MM.1S (cell line): ENCODE data around the gene PPP3R1.
A peak's percentile ranks its signal among the peaks of the same experiment; 100 is the strongest.

Experiments
- DNase-seq: peaks from one replicate; pipeline ENCODE4 v3.0.0-alpha.2; 2015
- H2AFZ ChIP-seq: fragments of 300-600 bp; sonication (generic); 2 replicates; pipeline ENCODE4 v1.6.0; 2016; ENCODE audit warnings: antibody characterized with exemption, low read length
- H3F3A ChIP-seq: fragments of 300-600 bp; sonication (generic); 2 replicates; pipeline ENCODE4 v1.6.1; 2016; ENCODE audit warnings: mild to moderate bottlenecking, antibody characterized with exemption, low read length, moderate library complexity, mixed read lengths; ENCODE audit not compliant: insufficient read depth
- H3K27ac ChIP-seq: fragments of 300-600 bp; sonication (generic); 2 replicates; pipeline ENCODE4 v1.5.1; 2016; ENCODE audit warnings: mild to moderate bottlenecking, low read length
- H3K27me3 ChIP-seq: fragments of 300-600 bp; sonication (generic); replicated peaks from 2 replicates; pipeline ENCODE4 v1.6.0; 2016; ENCODE audit warnings: low read length; ENCODE audit not compliant: insufficient read depth
- H3K36me3 ChIP-seq: fragments of 300-600 bp; sonication (generic); replicated peaks from 2 replicates; pipeline ENCODE4 v1.6.1; 2016; ENCODE audit warnings: mild to moderate bottlenecking, low read length, mixed read lengths; ENCODE audit not compliant: insufficient read depth
- H3K4me1 ChIP-seq: fragments of 300-600 bp; sonication (generic); 2 replicates; pipeline ENCODE4 v1.6.1; 2016; ENCODE audit warnings: low read length, mixed read lengths
- H3K4me2 ChIP-seq: fragments of 300-600 bp; sonication (generic); 2 replicates; pipeline ENCODE4 v1.6.0; 2016; ENCODE audit warnings: low read depth, low read length
- H3K4me3 ChIP-seq: fragments of 300-600 bp; sonication (generic); 2 replicates; pipeline ENCODE4 v1.5.1; 2016; ENCODE audit warnings: low read length, mixed read lengths
- H3K79me2 ChIP-seq: fragments of 300-600 bp; sonication (generic); 2 replicates; pipeline ENCODE4 v1.6.1; 2016; ENCODE audit warnings: mixed run types, low read length, mixed read lengths
- H3K9ac ChIP-seq: fragments of 300-600 bp; sonication (generic); 2 replicates; pipeline ENCODE4 v1.6.1; 2016; ENCODE audit warnings: low read length, mixed read lengths
- H3K9me2 ChIP-seq: fragments of 300-600 bp; sonication (generic); replicated peaks from 2 replicates; pipeline ENCODE4 v1.6.1; 2016; ENCODE audit warnings: mild to moderate bottlenecking, low read length, mixed read lengths; ENCODE audit not compliant: insufficient read depth
- H3K9me3 ChIP-seq: fragments of 300-600 bp; sonication (generic); replicated peaks from 2 replicates; pipeline ENCODE4 v1.6.1; 2016; ENCODE audit warnings: mild to moderate bottlenecking, low read length, mixed read lengths; ENCODE audit not compliant: insufficient read depth
- H4K20me1 ChIP-seq: fragments of 300-600 bp; sonication (generic); 2 replicates; pipeline ENCODE4 v1.6.1; 2016; ENCODE audit warnings: mild to moderate bottlenecking, low read length, moderate library complexity, mixed read lengths; ENCODE audit not compliant: insufficient read depth
- CTCF ChIP-seq: fragments of 300-600 bp; sonication (generic); IDR thresholded peaks from 2 replicates; pipeline ENCODE4 v1.5.1; 2016; ENCODE audit warnings: antibody characterized with exemption, low read length, mixed read lengths
- EZH2 ChIP-seq: fragments of 300-600 bp; sonication (generic); optimal IDR thresholded peaks from 2 replicates; pipeline ENCODE3; 2017; ENCODE audit warnings: low read depth, mild to moderate bottlenecking, antibody characterized with exemption, low read length, mixed read lengths
- EZH2phosphoT487 ChIP-seq: fragments of 300-600 bp; sonication (generic); IDR thresholded peaks from 2 replicates; pipeline ENCODE4 v1.6.1; 2018; ENCODE audit warnings: antibody characterized with exemption, low read length

PPP3R1 gene

GRCh38 chr2:68231061-68231372, 21.3 kb downstream of the PPP3R1 start:
- H3K4me2 ChIP-seq: no peak overlapping the region
- no peak overlapping the region for H3K9ac ChIP-seq
- H3K79me2 ChIP-seq: peaks cover 98% of the 10 kb centered on the region
- H3K36me3 ChIP-seq: no peaks in the 10 kb centered on the region
- TF ChIP-seq CTCF (no peak), EZH2phosphoT487 (no peak), EZH2 (no peak)
- H2AFZ ChIP-seq: no peak overlapping the region
- 0 out of 2 replicates have a peak, but pooled peaks cover 8% of the 10 kb centered on the region for H3F3A ChIP-seq
- peaks cover 63% of the 10 kb centered on the region for H4K20me1 ChIP-seq
- no peaks in the 10 kb centered on the region for H3K9me3 ChIP-seq
- H3K4me3 ChIP-seq: no peak overlapping the region
- no peaks in the 10 kb centered on the region for H3K9me2 ChIP-seq
- H3K4me1 ChIP-seq: no peaks in the 10 kb centered on the region
- no peak for DNase-seq
- no peak overlapping the region for H3K27ac ChIP-seq
- H3K27me3 ChIP-seq: no peaks in the 10 kb centered on the region

- TF ChIP-seq CTCF (no peak), EZH2phosphoT487 (no peak), EZH2 (no peak)
- no peaks in the 10 kb centered on the region for H3K9me3 ChIP-seq
- no peaks in the 10 kb centered on the region for H3K9me2 ChIP-seq
- no peak overlapping the region for H3K4me3 ChIP-seq
- peaks cover 5% of the 10 kb centered on the region; the same call in 1 of the 2 replicates for H3K4me1 ChIP-seq
- 0 out of 2 replicates have a peak, but pooled peaks cover 8% of the 10 kb centered on the region for H3F3A ChIP-seq
- H2AFZ ChIP-seq: no peak overlapping the region
- no peaks in the 10 kb centered on the region for H3K36me3 ChIP-seq
- no peak overlapping the region for H3K9ac ChIP-seq
- no peak overlapping the region for H3K4me2 ChIP-seq
- H3K27me3 ChIP-seq: no peaks in the 10 kb centered on the region
- H3K27ac ChIP-seq: no peak overlapping the region
- H4K20me1 ChIP-seq: peaks cover 62% of the 10 kb centered on the region
- no peak for DNase-seq
- peaks cover 98% of the 10 kb centered on the region for H3K79me2 ChIP-seq
These were observed 21.9 kb downstream of the PPP3R1 start for GRCh38 chr2:68230241-68231060.

GRCh38 chr2:68226794-68227193, 25.5 kb downstream of the PPP3R1 start:
- Histone ChIP-seq H3K9me3 (no peaks in the 10 kb centered on the region), H3K4me1 (peaks cover 13% of the 10 kb centered on the region; the same call in 1 of the 2 replicates), H3K79me2 (peaks cover 100% of the 10 kb centered on the region), H3K9ac (no peak overlapping the region), H3K4me3 (no peak overlapping the region), H3K9me2 (no peaks in the 10 kb centered on the region), H3K36me3 (no peaks in the 10 kb centered on the region), H3K4me2 (no peak overlapping the region), H4K20me1 (peaks cover 66% of the 10 kb centered on the region), H3K27ac (no peak overlapping the region), H3F3A (0 out of 2 replicates have a peak, but pooled peaks cover 8% of the 10 kb centered on the region), H3K27me3 (no peaks in the 10 kb centered on the region), H2AFZ (no peak overlapping the region)
- no peak for DNase-seq
- TF ChIP-seq EZH2 (no peak), EZH2phosphoT487 (no peak)

- peak; percentile 40 for DNase-seq
- peak overlapping the region; percentile 2; the same call in 1 of the 2 replicates for H3K27ac ChIP-seq
- no peaks in the 10 kb centered on the region for H3K36me3 ChIP-seq
- no peaks in the 10 kb centered on the region for H3K27me3 ChIP-seq
- no peaks in the 10 kb centered on the region for H3K9me3 ChIP-seq
- H3K4me2 ChIP-seq: peak overlapping the region; percentile 45; the same call in 1 of the 2 replicates
- H3K4me3 ChIP-seq: no peak overlapping the region
- TF ChIP-seq EZH2phosphoT487 (no peak), CTCF (peak; percentile 52), EZH2 (no peak)
- 0 out of 2 replicates have a peak, but pooled peaks cover 8% of the 10 kb centered on the region for H3F3A ChIP-seq
- no peak overlapping the region for H3K9ac ChIP-seq
- no peaks in the 10 kb centered on the region for H3K9me2 ChIP-seq
- peaks cover 100% of the 10 kb centered on the region for H3K79me2 ChIP-seq
- H4K20me1 ChIP-seq: peaks cover 58% of the 10 kb centered on the region
- no peak overlapping the region for H2AFZ ChIP-seq
- H3K4me1 ChIP-seq: peaks cover 13% of the 10 kb centered on the region; the same call in 1 of the 2 replicates
These were observed 27.2 kb downstream of the PPP3R1 start for GRCh38 chr2:68225119-68225632.
